Transverse colon (tissue), 4 donors: ENCODE measurements around the gene TUB.

ENCODE experiments used
- CTCF ChIP-seq, 5 experiments: fragments of 200-600 bp in 3 of 5; fragments of 450-650 bp in 2 of 5; sonication (generic) in 3 of 5; IDR thresholded peaks; 1 replicate in 2 of 5; 2 replicates in 3 of 5; pipeline ENCODE4 v1.5.1; 2016 to 2017; ENCODE audit warnings: antibody characterized with exemption in 5 of 5, inconsistent platforms in 3 of 5, mild to moderate bottlenecking in 2 of 5, moderate library complexity in 1 of 5
- POLR2AphosphoS5 ChIP-seq, 3 donors: sonication (generic); formaldehyde crosslinking; IDR thresholded peaks; one replicate each; pipeline ENCODE4 v1.6.1; 2016; ENCODE audit warnings: antibody characterized with exemption in 3 of 3

GRCh38 chr11:8065031-8065430 lies 16.0 kb upstream of the TUB start:
- no peak for TF ChIP-seq CTCF (IDR thresholded peaks at IDR 0.05)
- TF ChIP-seq POLR2AphosphoS5 (IDR thresholded peaks at IDR 0.05) = no peak
